Measurements from ENCODE around the gene PRB2.
"Not testable (repeated sequence)": the region's sequence is repeated elsewhere in the genome, so short reads cannot be mapped to it uniquely, and the experiment has no call there.

The PRB2 gene

GRCh38 chr12:11395467-11395866 is at the start of gene PRB2:
Gene PRB2 (minus strand): TSS chr12:11395567. CDS start chr12:11395529, 38 bp downstream.
- DNase-seq, result not testable (repeated sequence)

- DNase-seq, result no peak
These were observed 42.6 kb upstream of the PRB2 start for GRCh38 chr12:11437966-11438365.

DNA sequence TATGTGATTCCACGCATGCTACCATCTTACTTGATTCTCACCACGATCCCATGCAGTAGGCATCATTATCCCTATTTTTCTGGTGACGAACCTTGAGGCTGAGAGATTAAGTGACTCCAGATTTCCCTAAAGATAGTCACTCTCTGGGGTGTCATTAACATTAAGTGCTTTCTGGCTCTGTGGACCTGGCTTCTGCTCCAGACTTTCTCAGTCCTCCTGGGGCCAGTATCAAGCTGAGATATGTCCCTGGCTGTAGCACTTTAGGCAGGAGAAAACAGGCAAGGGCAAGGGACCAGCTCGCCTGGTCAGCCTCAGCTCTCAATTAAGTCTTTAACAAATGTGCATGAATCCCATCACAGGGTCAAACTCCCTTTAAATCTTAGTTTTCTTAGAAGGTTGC is 38.3 kb upstream of the PRB2 start:
- no peak for DNase-seq

DNA sequence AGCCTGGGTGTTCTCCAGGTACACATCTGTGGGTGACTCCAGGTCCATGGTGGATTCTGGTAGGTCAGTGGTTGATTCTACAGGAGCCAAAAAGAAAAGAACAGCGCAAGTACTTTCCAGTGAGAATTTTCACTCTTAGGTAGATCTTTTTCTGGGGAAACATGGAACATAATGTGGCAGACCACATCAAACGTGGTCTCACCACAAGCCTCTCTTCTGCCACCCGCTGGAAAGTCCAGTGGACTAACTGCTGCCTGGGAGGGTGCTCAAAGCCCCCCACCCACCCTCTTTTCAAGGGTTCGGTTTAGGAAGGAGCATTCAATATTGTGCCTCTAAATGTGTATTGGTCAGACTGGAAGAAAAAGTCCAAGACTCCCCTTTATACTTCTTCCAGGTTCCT is 36.1 kb upstream of the PRB2 start:
- no peak for DNase-seq

GRCh38 chr12:11427341-11427740 is 32.0 kb upstream of the PRB2 start:
- no peak for DNase-seq

- DNase-seq, result no peak
These were observed 17.4 kb upstream of the PRB2 start for GRCh38 chr12:11412731-11413130.

GRCh38 chr12:11408096-11408495 is 12.7 kb upstream of the PRB2 start:
- DNase-seq, result no peak

DNA sequence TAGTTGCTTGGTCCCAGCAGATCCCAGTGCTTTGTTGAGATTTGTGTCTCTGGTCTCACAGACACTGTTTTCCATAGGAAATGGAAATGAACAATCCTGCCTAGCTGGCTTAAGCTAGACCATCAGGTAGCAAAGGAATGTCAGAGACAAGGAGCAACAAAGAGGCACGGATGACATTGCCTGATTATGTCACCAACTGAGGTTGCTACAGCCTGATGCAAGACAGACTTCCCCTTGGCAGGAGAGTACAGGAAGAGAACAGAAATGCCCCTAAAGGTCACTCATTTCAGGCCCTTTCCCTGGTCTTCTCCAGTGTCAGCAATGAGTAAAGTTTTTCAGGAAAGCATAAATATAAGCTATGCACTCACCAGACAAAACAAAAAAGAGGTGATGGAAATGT is 2.0 kb upstream of the PRB2 start:
- no peak for DNase-seq

DNA sequence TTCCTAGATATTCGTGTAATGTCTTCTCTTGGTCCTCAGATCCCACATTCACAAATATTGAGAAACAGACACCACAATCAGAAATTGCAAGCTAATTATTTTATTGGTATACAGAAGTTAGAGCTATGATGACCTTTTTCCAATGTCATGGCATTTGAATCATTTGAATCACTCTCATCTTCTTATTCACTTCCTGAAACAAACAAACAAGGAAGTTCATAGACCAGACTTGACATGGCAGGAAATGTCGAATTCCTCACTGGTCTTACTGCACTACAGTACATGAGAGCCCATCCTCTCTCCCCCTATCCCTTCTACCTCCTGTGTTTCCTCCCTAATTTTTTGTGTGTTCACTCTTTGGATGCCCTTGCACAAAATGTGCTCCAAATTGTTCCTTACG is 3.9 kb downstream of the PRB2 start:
- DNase-seq, result not testable (repeated sequence)

DNA sequence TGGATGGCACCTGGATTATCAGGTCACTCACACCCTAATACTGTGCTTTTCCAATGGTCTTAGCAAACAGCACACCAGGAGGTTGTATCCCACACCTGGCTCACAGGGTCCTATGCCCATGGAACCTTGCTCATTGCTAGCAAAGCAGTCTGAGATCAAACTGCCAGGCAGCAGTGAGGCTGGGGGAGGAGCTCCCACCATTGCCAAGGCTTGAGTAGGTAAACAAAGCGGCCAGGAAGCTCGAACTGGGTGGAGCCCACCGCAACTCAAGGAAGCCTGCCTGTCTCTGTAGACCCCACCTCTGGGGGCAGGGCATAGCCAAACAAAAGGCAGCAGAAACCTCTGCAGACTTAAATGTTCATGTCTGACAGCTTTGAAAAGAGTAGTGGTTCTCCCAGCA is 17.9 kb downstream of the PRB2 start:
- not testable (repeated sequence) for DNase-seq

- DNase-seq, result no peak
These were observed 34.2 kb downstream of the PRB2 start for GRCh38 chr12:11361151-11361550.

DNA sequence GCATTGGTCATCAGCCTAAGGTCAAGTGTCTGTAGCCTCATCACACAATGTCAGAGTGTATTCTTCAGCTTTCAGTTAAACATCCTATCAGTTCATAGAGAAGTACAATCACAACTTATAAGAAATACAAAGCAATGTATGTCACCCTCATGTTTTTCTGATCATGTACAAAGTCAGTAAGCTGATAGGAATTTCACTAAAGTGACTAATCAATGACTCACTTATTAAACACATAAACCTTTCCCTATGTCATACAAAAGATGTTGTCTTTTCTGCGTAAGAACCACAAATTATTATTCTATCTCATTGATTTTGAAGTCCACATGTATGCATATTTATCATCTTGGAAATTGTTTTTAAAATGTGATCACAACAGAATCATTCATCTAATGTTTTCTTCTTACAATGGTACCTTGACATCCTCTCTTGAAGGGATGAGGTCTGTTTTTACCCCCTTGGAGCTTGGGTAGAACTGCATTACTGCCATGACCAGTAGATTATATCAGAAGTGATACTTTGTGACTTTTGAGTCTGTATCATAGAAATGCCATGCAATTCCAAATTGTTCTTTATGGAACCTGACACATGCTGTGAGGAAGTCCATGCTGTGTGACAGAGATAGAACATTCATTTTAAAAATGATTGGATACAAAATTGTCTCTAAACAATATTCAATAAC is 35.0 kb downstream of the PRB2 start:
- DNase-seq, result not testable (repeated sequence)

- DNase-seq, result not testable (repeated sequence)
These were observed 43.6 kb downstream of the PRB2 start for GRCh38 chr12:11351736-11352135.

GRCh38 chr12:11348439-11348838 is 46.9 kb downstream of the PRB2 start:
- DNase-seq, result no peak

GRCh38 chr12:11347810-11348209 is 47.6 kb downstream of the PRB2 start:
- no peak for DNase-seq

DNA sequence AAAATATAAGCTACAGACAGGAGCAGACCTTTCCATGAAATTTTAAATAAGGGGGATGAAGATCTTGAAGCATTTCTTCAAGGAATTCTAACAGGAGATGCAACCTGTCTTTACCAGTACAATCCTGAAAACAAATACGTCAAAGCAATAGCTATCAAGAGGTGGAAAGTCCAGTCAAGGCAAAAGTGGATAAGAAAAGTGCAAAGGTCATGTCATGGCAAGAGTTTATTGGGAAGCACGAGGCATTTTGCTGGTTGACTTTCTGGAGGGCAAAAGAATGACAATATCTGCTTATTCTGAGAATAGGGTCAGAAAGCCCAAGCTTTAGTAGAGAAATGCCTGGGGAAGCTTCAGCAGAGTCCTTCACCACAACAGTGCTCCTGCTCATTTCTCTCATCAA is 50.9 kb downstream of the PRB2 start:
- DNase-seq, result no peak

All from RPMI8226 (cell line).